Adrenal gland (tissue), 5 donors: ENCODE measurements around the gene NEU1.

Experiments
- CTCF ChIP-seq, 6 experiments: fragments of 450-650 bp in 4 of 6; fragments of 200-600 bp in 2 of 6; sonication (generic) in 1 of 6; IDR thresholded peaks; 1 replicate in 5 of 6; 2 replicates in 1 of 6; pipeline versions ENCODE4 v1.5.1 to v1.8.0; 2016 to 2021; ENCODE audit warnings: antibody characterized with exemption in 6 of 6, mild to moderate bottlenecking in 2 of 6, moderate library complexity in 1 of 6
- POLR2A ChIP-seq, 2 donors: fragments of 450-650 bp; IDR thresholded peaks; one replicate each; pipeline ENCODE4 v1.6.1; 2017; ENCODE audit warnings: antibody characterized with exemption in 2 of 2, mild to moderate bottlenecking in 2 of 2, moderate library complexity in 1 of 2
- donor health status: DM: no; HTN: no; CAD: no.

GRCh38 chr6:31827286-31828079, 35.1 kb downstream of the NEU1 start, which contains the start of gene HSPA1B:
- TF ChIP-seq CTCF (IDR thresholded peaks at IDR 0.05) (peak in 1 of 6 experiments; percentile 22), POLR2A (IDR thresholded peaks at IDR 0.05) (peak; percentile 100)
